OCI-LY1 (cell line): ENCODE results near the gene ABL2.

Experiments
- H2AFZ ChIP-seq: fragments of 200-600 bp; sonication (generic), shearing (Covaris generic); 2 replicates; pipeline ENCODE4 v1.6.0; 2014; ENCODE audit warnings: antibody characterized with exemption, mild to moderate bottlenecking, low read length
- H3F3A ChIP-seq: fragments of 200-600 bp; sonication (generic), shearing (Covaris generic); 2 replicates; pipeline ENCODE4 v1.6.0; 2014; ENCODE audit warnings: mild to moderate bottlenecking, antibody characterized with exemption, low read length, moderate library complexity; ENCODE audit not compliant: insufficient read depth
- H3K27ac ChIP-seq: fragments of 200-600 bp; sonication (generic); 2 replicates; pipeline ENCODE4 v1.5.1; 2014; ENCODE audit warnings: low read length, mixed run types, mild to moderate bottlenecking, low read depth; ENCODE audit not compliant: poor library complexity, severe bottlenecking
- H3K27me3 ChIP-seq: fragments of 200-600 bp; sonication (generic); 2 replicates; pipeline ENCODE4 v1.6.0; 2014; ENCODE audit warnings: antibody characterized with exemption, mild to moderate bottlenecking, low read length, moderate library complexity; ENCODE audit not compliant: insufficient read depth
- H3K36me3 ChIP-seq: fragments of 200-600 bp; sonication (generic); 2 replicates; pipeline ENCODE4 v1.6.1; 2014; ENCODE audit warnings: mild to moderate bottlenecking, antibody characterized with exemption, low read length, moderate library complexity, mixed read lengths; ENCODE audit not compliant: insufficient read depth
- H3K4me1 ChIP-seq: fragments of 200-600 bp; sonication (generic); 2 replicates; pipeline ENCODE4 v1.5.1; 2014; ENCODE audit warnings: mild to moderate bottlenecking, low read length, moderate library complexity; ENCODE audit not compliant: insufficient read depth, severe bottlenecking
- H3K4me2 ChIP-seq: fragments of 200-600 bp; sonication (generic), shearing (Covaris generic); 2 replicates; pipeline ENCODE4 v1.6.1; 2014; ENCODE audit warnings: low read length
- H3K4me3 ChIP-seq: fragments of 200-600 bp; sonication (generic); 2 replicates; pipeline ENCODE4 v1.5.1; 2014; ENCODE audit warnings: low read length, low read depth, mild to moderate bottlenecking, mixed read lengths; ENCODE audit not compliant: poor library complexity, severe bottlenecking
- H3K79me2 ChIP-seq: fragments of 200-600 bp; shearing (Covaris generic); 2 replicates; pipeline ENCODE4 v1.6.1; 2016; ENCODE audit warnings: mixed run types, low read length, mixed read lengths; ENCODE audit not compliant: insufficient read depth
- H3K9ac ChIP-seq: fragments of 200-600 bp; sonication (generic), shearing (Covaris generic); 2 replicates; pipeline ENCODE4 v1.6.1; 2014; ENCODE audit warnings: mild to moderate bottlenecking, low read length, mixed read lengths
- H3K9me2 ChIP-seq: fragments of 200-600 bp; sonication (generic), shearing (Covaris generic); 2 replicates; pipeline ENCODE4 v1.6.1; 2014; ENCODE audit warnings: low read depth, mild to moderate bottlenecking, low read length, mixed read lengths
- H3K9me3 ChIP-seq: fragments of 200-600 bp; shearing (Covaris generic); 2 replicates; pipeline ENCODE4 v1.6.1; 2014; ENCODE audit warnings: low read length, mixed read lengths
- H4K20me1 ChIP-seq: fragments of 200-600 bp; sonication (generic), shearing (Covaris generic); 2 replicates; pipeline ENCODE4 v1.6.0; 2016; ENCODE audit warnings: mild to moderate bottlenecking, low read length; ENCODE audit not compliant: insufficient read depth
- CTCF ChIP-seq: fragments of 200-600 bp; sonication (generic), shearing (Covaris generic); IDR thresholded peaks from 2 replicates; pipeline ENCODE4 v1.5.1; 2017; ENCODE audit warnings: mild to moderate bottlenecking, antibody characterized with exemption, low read length, moderate library complexity, mixed read lengths
- EZH2 ChIP-seq: fragments of 200-600 bp; sonication (generic), shearing (Covaris generic); IDR thresholded peaks from 2 replicates; pipeline ENCODE4 v1.8.0; 2017; ENCODE audit warnings: borderline replicate concordance, mixed run types, mild to moderate bottlenecking, antibody characterized with exemption, low read length, moderate library complexity, mixed read lengths

ABL2 gene

GRCh38 chr1:179079113-179079761, 150.2 kb downstream of the ABL2 start:
- H3F3A ChIP-seq, result 0 out of 2 replicates have a peak, but pooled peaks cover 2% of the 10 kb centered on the region
- no peak overlapping the region for H2AFZ ChIP-seq
- H3K4me1 ChIP-seq, result peaks cover 25% of the 10 kb centered on the region
- H3K79me2 ChIP-seq, result peaks cover 4% of the 10 kb centered on the region; the same call in 1 of the 2 replicates
- H3K9me2 ChIP-seq, result no peaks in the 10 kb centered on the region
- TF ChIP-seq EZH2, result no peak
- peak; percentile 78 for TF ChIP-seq CTCF
- H3K27ac ChIP-seq, result no peak overlapping the region
- H3K27me3 ChIP-seq, result no peaks in the 10 kb centered on the region
- H3K9ac ChIP-seq, result no peak overlapping the region
- H4K20me1 ChIP-seq, result no peaks in the 10 kb centered on the region
- H3K4me3 ChIP-seq, result no peak overlapping the region
- H3K36me3 ChIP-seq, result peaks cover 4% of the 10 kb centered on the region; the same call in 1 of the 2 replicates
- H3K4me2 ChIP-seq, result no peak overlapping the region
- no peaks in the 10 kb centered on the region for H3K9me3 ChIP-seq

GRCh38 chr1:179077396-179077795, 152.1 kb downstream of the ABL2 start:
- H4K20me1 ChIP-seq, result no peaks in the 10 kb centered on the region
- no peak overlapping the region for H3K9ac ChIP-seq
- no peak overlapping the region for H2AFZ ChIP-seq
- H3K27ac ChIP-seq, result no peak overlapping the region
- H3K4me3 ChIP-seq, result no peak overlapping the region
- H3K27me3 ChIP-seq, result no peaks in the 10 kb centered on the region
- H3K79me2 ChIP-seq, result no peaks in the 10 kb centered on the region
- TF ChIP-seq EZH2 (no peak), CTCF (no peak)
- H3K4me2 ChIP-seq, result no peak overlapping the region
- no peaks in the 10 kb centered on the region for H3K9me3 ChIP-seq
- no peaks in the 10 kb centered on the region for H3F3A ChIP-seq
- H3K36me3 ChIP-seq, result no peaks in the 10 kb centered on the region
- H3K9me2 ChIP-seq, result no peaks in the 10 kb centered on the region
- H3K4me1 ChIP-seq, result peaks cover 12% of the 10 kb centered on the region

GRCh38 chr1:179066471-179066870, 163.0 kb downstream of the ABL2 start:
- Histone ChIP-seq H3K9ac (no peak overlapping the region), H4K20me1 (no peaks in the 10 kb centered on the region), H3K9me3 (no peaks in the 10 kb centered on the region), H3K27ac (no peak overlapping the region), H3K4me2 (no peak overlapping the region), H3K9me2 (no peaks in the 10 kb centered on the region), H2AFZ (no peak overlapping the region), H3F3A (no peaks in the 10 kb centered on the region), H3K79me2 (no peaks in the 10 kb centered on the region), H3K27me3 (no peaks in the 10 kb centered on the region), H3K4me1 (peaks cover 6% of the 10 kb centered on the region), H3K4me3 (no peak overlapping the region), H3K36me3 (peaks cover 6% of the 10 kb centered on the region; the same call in 1 of the 2 replicates)
- TF ChIP-seq EZH2 (no peak), CTCF (no peak)
